Adrenal gland (tissue), 12 donors: ENCODE results near the gene SNRNP70. TPM values are rescaled to one million over a fixed set of nuclear protein-coding genes. Genes with fewer than 3 reads are reported as not detected.

Experiments used
- DNase-seq, 7 donors: peaks; one replicate each; pipeline ENCODE4 v3.0.0-alpha.2; 2019 to 2020
- H3K27ac ChIP-seq, 5 donors: fragments of 200-600 bp; sonication (generic) in 4 of 5; 1 replicate in 3 of 5; 2 replicates in 2 of 5; pipeline versions ENCODE4 v1.5.1 to v1.8.0; 2016 to 2020; ENCODE audit warnings: mild to moderate bottlenecking in 1 of 5
- H3K27me3 ChIP-seq: fragments of 200-600 bp; 2 replicates; pipeline ENCODE4 v1.8.0; 2021
- H3K36me3 ChIP-seq, 2 donors: fragments of 200-600 bp; replicated peaks in 1 of 2; 1 replicate in 1 of 2; 2 replicates in 1 of 2; pipeline versions ENCODE4 v1.5.1 to v1.8.0; 2018 to 2022
- H3K4me1 ChIP-seq, 2 donors: fragments of 200-600 bp; replicated peaks in 1 of 2; 1 replicate in 1 of 2; 2 replicates in 1 of 2; pipeline versions ENCODE4 v1.5.1 to v1.8.0; 2018 to 2021
- H3K4me3 ChIP-seq, 4 donors: fragments of 200-600 bp; sonication (generic) in 3 of 4; one replicate each; pipeline ENCODE4 v1.5.1; 2016 to 2018
- H3K9me3 ChIP-seq, 3 donors: fragments of 200-600 bp; sonication (generic) in 1 of 3; replicated peaks in 1 of 3; 1 replicate in 2 of 3; 2 replicates in 1 of 3; pipeline versions ENCODE4 v1.5.1 to v1.8.0; 2016 to 2021
- CTCF ChIP-seq, 6 experiments: fragments of 450-650 bp in 4 of 6; fragments of 200-600 bp in 2 of 6; sonication (generic) in 1 of 6; IDR thresholded peaks; 1 replicate in 5 of 6; 2 replicates in 1 of 6; pipeline versions ENCODE4 v1.5.1 to v1.8.0; 2016 to 2021; ENCODE audit warnings: antibody characterized with exemption in 6 of 6, mild to moderate bottlenecking in 2 of 6, moderate library complexity in 1 of 6
- POLR2A ChIP-seq, 2 donors: fragments of 450-650 bp; IDR thresholded peaks; one replicate each; pipeline ENCODE4 v1.6.1; 2017; ENCODE audit warnings: antibody characterized with exemption in 2 of 2, mild to moderate bottlenecking in 2 of 2, moderate library complexity in 1 of 2
- WGBS, 4 donors: extraction: QIAGEN DNeasy Blood & Tissue Kit in 2 of 4; methylation state at CpG; one replicate each; pipeline versions ENCODE4 v1.1.5 to v1.1.7; 2013 to 2017; 5-methylcytosine and 5-hydroxymethylcytosine counted together
- intact Hi-C, 2 donors: fragments of 100-400 bp; cut with DNase I; formaldehyde crosslinking; loops; one replicate each; pipeline versions ENCODE4 v1.14.1 to v1.15.0; 2022 to 2023
- polyA plus RNA-seq, 3 donors: library from polyadenylated mRNA; stranded (reverse); fragments of 200-250 nt in 2 of 3; fragments of 350-450 nt in 1 of 3; fragmentation: Illumina TruSeq in 1 of 3; extraction: RNeasy Lipid Tissue Mini Kit (QIAGEN cat#74804) in 1 of 3; gene quantifications; one replicate each; pipeline ENCODE4 v1.2.3, GENCODE V29; 2013 to 2014
- total RNA-seq, 9 donors: library from RNA; depleted of rRNA in 4 of 9; stranded (reverse); fragments of >200 nt in 4 of 9; fragments of 120-200 nt in 1 of 9; fragmentation: NEBNext Ultra II Directional in 1 of 9; extraction: Animal tissue kit (Norgen Biotek cat#: 25700) in 1 of 9; gene quantifications; one replicate each; pipeline versions ENCODE4 v1.1.0 to v1.2.4, GENCODE V29; 2013 to 2023
- donor health status: healthy with polysubstance abuse.
- donor health status: Bipolar disorder and iron deficiency.
- donor health status: DM: yes; HTN: yes; CAD: no.
- donor health status: DM: no; HTN: no; CAD: no.
- donor health status: DM: no; HTN: no; CAD: no.
- donor health status: DM: yes; HTN: yes; CAD: no.

SNRNP70 gene
- total and polyA plus RNA-seq, 12 donors = 109 to 1,255 (median 233) TPM

GRCh38 chr19:49097453-49098288 lies 12.4 kb downstream of the SNRNP70 start:
- TF ChIP-seq POLR2A (IDR thresholded peaks at IDR 0.05) (no peak), CTCF (IDR thresholded peaks at IDR 0.05) (peak; percentile 96 to 99 (median 98))
- H3K27me3 ChIP-seq = no peaks in the 10 kb centered on the region
- H3K9me3 ChIP-seq = no peaks in the 10 kb centered on the region
- peaks cover 0 to 98% of the 10 kb centered on the region in 2 donors for H3K36me3 ChIP-seq
- 35 to 54% (median 39%) methylated on average over 7 to 8 of the region's 8 CpGs for WGBS, 4 donors
- H3K27ac ChIP-seq = peak overlapping the region in 2 of 5 donors; percentile 12 to 32
- H3K4me1 ChIP-seq = peaks cover 0 to 9% of the 10 kb centered on the region in 2 donors
- peak; percentile 58 to 89 (median 74) for DNase-seq
- no peak overlapping the region for H3K4me3 ChIP-seq
- intact Hi-C loops = loop anchor here (2.0 to 5.0 kb wide), 2 partner anchors 49 to 110 kb away; no protein-coding TSS in a partner anchor

GRCh38 chr19:49098795-49099194 lies 13.5 kb downstream of the SNRNP70 start:
- H3K36me3 ChIP-seq = peaks cover 0 to 96% of the 10 kb centered on the region in 2 donors
- H3K4me3 ChIP-seq = no peak overlapping the region
- intact Hi-C loops = loop anchor here (5.0 kb wide), 1 partner anchor 109 kb away; no protein-coding TSS in a partner anchor
- H3K4me1 ChIP-seq = peaks cover 0 to 9% of the 10 kb centered on the region in 2 donors
- DNase-seq = no peak
- TF ChIP-seq POLR2A (IDR thresholded peaks at IDR 0.05) (no peak), CTCF (IDR thresholded peaks at IDR 0.05) (no peak)
- WGBS, 4 donors = 81 to 88% (median 83%) methylated on average over 4 of the region's 4 CpGs
- no peak overlapping the region for H3K27ac ChIP-seq
- no peaks in the 10 kb centered on the region for H3K27me3 ChIP-seq
- H3K9me3 ChIP-seq = no peaks in the 10 kb centered on the region

- H3K36me3 ChIP-seq = peaks cover 0 to 95% of the 10 kb centered on the region in 2 donors
- intact Hi-C loops = loop anchor here in 1 of 2 donors (5.0 kb wide), 1 partner anchor 46 kb away; no protein-coding TSS in a partner anchor
- WGBS, 4 donors = 78 to 84% (median 81%) methylated on average over 12 of the region's 12 CpGs
Measured at GRCh38 chr19:49101160-49101559, 15.9 kb downstream of the SNRNP70 start.

More at GRCh38 chr19:49101160-49101559, 15.9 kb downstream of the SNRNP70 start:
- Histone ChIP-seq H3K27me3 (no peaks in the 10 kb centered on the region), H3K4me3 (no peak overlapping the region), H3K27ac (no peak overlapping the region), H3K4me1 (no peaks in the 10 kb centered on the region), H3K9me3 (no peaks in the 10 kb centered on the region)
- no peak for DNase-seq
- TF ChIP-seq CTCF (IDR thresholded peaks at IDR 0.05) (no peak), POLR2A (IDR thresholded peaks at IDR 0.05) (no peak)
